Right lobe of liver (tissue), 6 donors: Measurements from ENCODE around the gene ZNRD2. TPM values are rescaled to one million over a fixed set of nuclear protein-coding genes. Genes with fewer than 3 reads are reported as not detected.
A peak's percentile ranks its signal among the peaks of the same experiment; 100 is the strongest.
"Not testable (repeated sequence)": the region's sequence is repeated elsewhere in the genome, so short reads cannot be mapped to it uniquely, and the experiment has no call there.

ENCODE experiments used
- ATAC-seq, 4 donors: fragments of 200-7000 bp; cut with Tn5 transposase; one replicate each; pipeline ENCODE4 v1.9.1; 2020; ENCODE audit warnings: mild to moderate bottlenecking in 4 of 4, moderate library complexity in 4 of 4
- DNase-seq, 3 donors: peaks; one replicate each; pipeline ENCODE4 v3.0.0-alpha.2; 2020
- H3K27ac ChIP-seq, 3 donors: fragments of 200-600 bp; one replicate each; pipeline ENCODE4 v1.8.0; 2022
- H3K27me3 ChIP-seq, 2 donors: fragments of 200-600 bp; one replicate each; pipeline ENCODE4 v1.8.0; 2022
- H3K36me3 ChIP-seq, 4 donors: fragments of 200-600 bp; sonication (generic) in 1 of 4; one replicate each; pipeline versions ENCODE4 v1.5.1 to v1.8.0; 2017 to 2022; ENCODE audit warnings: control low read depth in 1 of 4
- H3K4me1 ChIP-seq, 4 donors: fragments of 200-600 bp; sonication (generic) in 1 of 4; one replicate each; pipeline versions ENCODE4 v1.5.1 to v1.8.0; 2017 to 2022; ENCODE audit warnings: control low read depth in 1 of 4
- H3K4me3 ChIP-seq, 3 donors: fragments of 200-600 bp; one replicate each; pipeline ENCODE4 v1.8.0; 2022
- H3K9me3 ChIP-seq, 4 donors: fragments of 200-600 bp; sonication (generic) in 1 of 4; one replicate each; pipeline versions ENCODE4 v1.5.1 to v1.8.0; 2017 to 2022; ENCODE audit warnings: control low read depth in 1 of 4
- POLR2A ChIP-seq: fragments of 450-650 bp; IDR thresholded peaks from one replicate; pipeline ENCODE4 v1.6.1; 2017; ENCODE audit warnings: antibody characterized with exemption, mild to moderate bottlenecking
- WGBS: methylation state at CpG from one replicate; pipeline ENCODE4 v1.1.6; 2018; ENCODE audit warnings: low coverage, low lambda C conversion rate; ENCODE audit not compliant: insufficient coverage; ENCODE audit errors: missing lambda C conversion rate; 5-methylcytosine and 5-hydroxymethylcytosine counted together
- intact Hi-C, 2 donors: fragments of 100-400 bp; cut with DNase I; formaldehyde crosslinking; loops; one replicate each; pipeline versions ENCODE4 v1.11.2 to v1.14.1; 2022
- long read RNA-seq: library from polyadenylated mRNA; unstranded; transcript quantifications from one replicate; pipeline ENCODE4 v2.0.0, GENCODE V29; 2019
- total RNA-seq, 6 experiments: library from RNA; depleted of rRNA in 2 of 6; stranded (reverse); fragments of >200 nt in 2 of 6; fragmentation: NEBNext Ultra II Directional in 3 of 6; extraction: Animal tissue kit (Norgen Biotek cat#: 25700) in 3 of 6; gene quantifications; one replicate each; pipeline versions ENCODE4 v1.1.0 to v1.2.4, GENCODE V29; 2016 to 2023
- TF ChIP-seq, protein P1 (sequence below), 4 donors: fragments of 200-600 bp in 3 of 4; fragments of 450-650 bp in 1 of 4; IDR thresholded peaks; one replicate each; pipeline versions ENCODE4 v1.5.1 to v1.8.0; 2016 to 2022; ENCODE audit warnings: antibody characterized with exemption in 4 of 4, mild to moderate bottlenecking in 2 of 4
- donor health status: DM: no; HTN: yes; CAD: no.
- donor health status: DM: no; HTN: no; CAD: no.
- donor health status: DM: no; HTN: no; CAD: no.
- donor health status: DM: no; HTN: yes; CAD: no.
- donor health status: DM: no; HTN: yes; CAD: no.

Gene ZNRD2, protein sequence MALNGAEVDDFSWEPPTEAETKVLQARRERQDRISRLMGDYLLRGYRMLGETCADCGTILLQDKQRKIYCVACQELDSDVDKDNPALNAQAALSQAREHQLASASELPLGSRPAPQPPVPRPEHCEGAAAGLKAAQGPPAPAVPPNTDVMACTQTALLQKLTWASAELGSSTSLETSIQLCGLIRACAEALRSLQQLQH
- 10 to 100 TPM; 11.6 to 43.2 (median 16.5) TPM for total RNA-seq
- long read RNA-seq, partial matches to known transcripts, result 0 of 4 reads
- long read RNA-seq, other reads (novel, unspliced or antisense), result 0 of 4 reads

DNA sequence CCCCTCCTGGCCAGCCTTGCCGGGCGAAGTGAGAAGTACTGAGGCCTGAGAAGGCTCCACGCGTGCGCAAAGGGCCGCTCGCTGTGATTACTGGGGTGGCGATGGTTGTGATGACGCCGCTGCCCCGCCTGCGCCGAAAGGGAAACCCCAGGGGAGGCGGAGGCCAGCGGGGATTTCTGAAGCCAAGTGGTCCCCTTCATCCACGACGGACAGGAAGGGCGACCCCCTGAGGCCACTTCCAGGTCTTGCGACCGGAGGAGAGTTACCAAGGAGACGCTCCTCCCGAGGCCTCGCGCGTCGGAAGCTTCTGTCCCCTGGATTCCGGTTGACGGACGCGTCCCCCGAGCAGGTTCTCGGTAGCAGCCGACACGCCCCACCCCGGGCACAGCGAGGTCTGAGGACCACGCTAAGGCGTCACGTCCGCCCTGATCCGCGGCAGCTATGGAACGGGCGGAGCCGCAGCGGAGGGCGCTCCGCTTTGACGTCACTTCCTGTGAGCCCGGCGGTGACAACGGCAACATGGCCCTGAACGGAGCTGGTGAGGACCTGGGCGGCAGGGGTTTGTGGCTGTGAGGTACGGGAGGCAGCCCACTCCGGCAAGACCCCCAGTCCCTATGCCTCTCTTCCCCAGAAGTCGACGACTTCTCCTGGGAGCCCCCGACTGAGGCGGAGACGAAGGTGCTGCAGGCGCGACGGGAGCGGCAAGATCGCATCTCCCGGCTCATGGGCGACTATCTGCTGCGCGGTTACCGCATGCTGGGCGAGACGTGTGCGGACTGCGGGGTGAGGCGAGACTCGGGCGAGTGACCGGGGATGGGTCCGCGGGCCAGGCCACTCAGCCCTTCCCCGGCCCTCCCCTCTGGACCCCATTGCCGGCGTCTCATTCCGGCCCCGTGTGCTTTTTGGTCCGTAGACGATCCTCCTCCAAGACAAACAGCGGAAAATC lies at the start of gene ZNRD2:
TSS of gene ZNRD2 (plus strand) at position 505 of the 946 bp plus-strand sequence. CDS start at position 520, 15 bp downstream.
- no peaks in the 10 kb centered on the region for H3K9me3 ChIP-seq
- TF ChIP-seq, protein P1, sequence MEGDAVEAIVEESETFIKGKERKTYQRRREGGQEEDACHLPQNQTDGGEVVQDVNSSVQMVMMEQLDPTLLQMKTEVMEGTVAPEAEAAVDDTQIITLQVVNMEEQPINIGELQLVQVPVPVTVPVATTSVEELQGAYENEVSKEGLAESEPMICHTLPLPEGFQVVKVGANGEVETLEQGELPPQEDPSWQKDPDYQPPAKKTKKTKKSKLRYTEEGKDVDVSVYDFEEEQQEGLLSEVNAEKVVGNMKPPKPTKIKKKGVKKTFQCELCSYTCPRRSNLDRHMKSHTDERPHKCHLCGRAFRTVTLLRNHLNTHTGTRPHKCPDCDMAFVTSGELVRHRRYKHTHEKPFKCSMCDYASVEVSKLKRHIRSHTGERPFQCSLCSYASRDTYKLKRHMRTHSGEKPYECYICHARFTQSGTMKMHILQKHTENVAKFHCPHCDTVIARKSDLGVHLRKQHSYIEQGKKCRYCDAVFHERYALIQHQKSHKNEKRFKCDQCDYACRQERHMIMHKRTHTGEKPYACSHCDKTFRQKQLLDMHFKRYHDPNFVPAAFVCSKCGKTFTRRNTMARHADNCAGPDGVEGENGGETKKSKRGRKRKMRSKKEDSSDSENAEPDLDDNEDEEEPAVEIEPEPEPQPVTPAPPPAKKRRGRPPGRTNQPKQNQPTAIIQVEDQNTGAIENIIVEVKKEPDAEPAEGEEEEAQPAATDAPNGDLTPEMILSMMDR (IDR thresholded peaks at IDR 0.05), result peak; percentile 41 to 55 (median 43)
- TF ChIP-seq POLR2A, result peak; percentile 68
- ATAC-seq (peak; percentile 74 to 83 (median 79)), DNase-seq (peak; percentile 98 to 100 (median 98))
- H3K4me1 ChIP-seq, result peaks cover 0 to 51% (median 20%) of the 10 kb centered on the region in 4 donors
- intact Hi-C loops, result loop anchor here in 1 of 2 donors (5.0 kb wide), 1 partner anchor 33 kb away; no protein-coding TSS in a partner anchor
- H3K4me3 ChIP-seq, result peak within 1 kb of the TSS; percentile 86 to 99 (median 93)
- peak within 1 kb of the TSS; percentile 74 to 91 (median 83) for H3K27ac ChIP-seq
- H3K27me3 ChIP-seq, result no peaks in the 10 kb centered on the region
- WGBS, result 0% methylated on average over 14 of the region's 89 CpGs
- no peaks in the 10 kb centered on the region for H3K36me3 ChIP-seq

DNA sequence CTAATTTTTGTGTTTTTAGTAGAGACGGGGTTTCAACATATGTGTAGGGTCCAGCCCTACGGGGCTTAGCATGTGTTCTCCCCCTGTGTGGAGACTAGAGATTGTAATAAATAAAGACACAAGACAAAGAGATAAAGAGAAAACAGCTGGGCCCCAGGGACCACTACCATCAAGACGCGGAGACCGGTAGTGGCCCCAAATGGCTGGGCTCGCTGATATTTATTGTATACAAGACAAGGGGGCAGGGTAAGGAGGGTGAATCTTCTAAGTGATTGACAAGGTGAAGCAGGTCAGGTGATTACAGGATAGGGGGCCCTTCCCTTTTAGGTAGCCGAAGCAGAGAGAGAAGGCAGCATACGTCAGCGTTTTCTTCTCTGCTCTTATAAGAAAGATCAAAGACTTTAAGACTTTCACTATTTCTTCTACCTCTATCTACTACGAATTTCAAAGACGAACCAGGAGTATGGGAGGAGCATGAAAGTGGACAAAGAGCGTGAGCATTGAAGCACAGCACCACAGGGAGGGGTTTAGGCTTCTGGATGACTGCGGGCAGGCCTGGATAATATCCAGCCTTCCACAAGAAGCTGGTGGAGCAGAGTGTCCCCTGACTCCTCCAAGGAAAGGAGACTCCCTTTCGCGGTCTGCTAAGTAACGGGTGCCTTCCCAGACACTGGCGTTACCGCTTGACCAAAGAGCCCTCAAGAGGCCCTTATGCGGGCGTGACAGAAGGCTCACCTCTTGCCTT lies 48.3 kb upstream of the ZNRD2 start:
- intact Hi-C loops, H3K36me3 ChIP-seq, H3K27me3 ChIP-seq, H3K4me3 ChIP-seq, H3K27ac ChIP-seq, ATAC-seq, H3K9me3 ChIP-seq: not testable (repeated sequence)
- WGBS, result 77% methylated on average over 14 of the region's 20 CpGs
- peak in 2 of 3 donors; percentile 8 to 23 for DNase-seq
- peaks cover 0 to 33% (median 7%) of the 10 kb centered on the region in 4 donors for H3K4me1 ChIP-seq

DNA sequence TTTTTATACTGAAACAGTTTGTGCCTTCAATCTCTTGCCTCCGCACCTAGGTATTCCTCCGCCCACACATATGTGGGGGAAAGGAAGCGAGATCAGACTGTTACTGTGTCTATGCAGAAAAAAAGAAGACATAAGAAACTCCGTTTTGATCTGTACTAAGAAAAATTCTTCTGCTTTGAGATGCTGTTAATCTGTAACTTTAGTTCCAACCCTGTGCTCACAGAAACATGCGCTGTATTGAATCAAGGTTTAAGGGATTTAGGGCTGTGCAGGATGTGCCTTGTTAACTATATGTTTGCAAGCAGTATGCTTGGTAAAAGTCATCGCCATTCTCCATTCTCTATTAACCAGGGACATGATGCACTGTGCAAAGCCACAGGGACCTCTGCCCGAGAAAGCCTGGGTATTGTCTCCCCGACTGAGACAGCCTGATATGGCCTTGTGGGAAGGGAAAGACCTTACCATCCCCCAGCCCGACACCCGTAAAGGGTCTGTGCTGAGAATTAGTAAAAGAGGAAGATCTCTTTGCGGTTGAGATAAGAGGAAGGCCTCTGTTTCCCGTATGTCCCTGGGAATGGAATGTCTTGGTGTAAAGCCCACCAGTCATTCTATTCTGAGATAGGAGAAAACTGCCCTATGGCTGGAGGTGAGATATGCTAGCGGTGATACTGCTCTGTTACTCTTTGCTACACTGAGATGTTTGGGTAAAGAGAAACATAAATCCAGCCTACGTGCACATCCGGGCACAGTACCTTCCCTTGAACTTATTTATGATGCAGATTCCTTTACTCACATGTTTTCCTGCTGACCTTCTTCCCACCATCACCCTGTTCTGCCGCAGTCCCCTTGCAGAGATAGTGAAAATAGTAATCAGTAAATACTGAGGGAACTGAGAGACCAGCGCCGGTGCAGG lies 47.3 kb upstream of the ZNRD2 start:
- ATAC-seq, H3K27me3 ChIP-seq, H3K36me3 ChIP-seq, intact Hi-C loops, H3K4me3 ChIP-seq, H3K9me3 ChIP-seq: not testable (repeated sequence)
- DNase-seq, result peak in 2 of 3 donors; percentile 18 to 43
- WGBS, result 38% methylated on average over 17 of the region's 18 CpGs
- H3K4me1 ChIP-seq, result peaks cover 0 to 39% (median 11%) of the 10 kb centered on the region in 4 donors
- H3K27ac ChIP-seq, result peak overlapping the region in 1 of 3 donors; percentile 13

DNA sequence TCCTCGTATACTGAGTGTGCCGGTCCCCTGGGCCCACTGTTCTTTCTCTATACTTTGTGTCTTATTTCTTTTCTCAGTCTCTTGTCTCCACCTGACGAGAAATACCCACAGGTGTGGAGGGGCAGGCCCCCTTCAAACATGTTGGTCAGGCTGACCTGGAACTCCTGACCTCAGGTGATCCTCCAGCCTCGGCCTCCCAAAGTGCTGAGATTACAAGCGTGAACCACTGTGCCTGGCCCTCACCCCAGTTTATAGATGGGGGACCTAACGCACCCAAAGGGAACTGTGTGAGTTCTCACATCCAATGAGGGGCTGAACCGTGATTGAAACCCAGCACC lies 46.7 kb upstream of the ZNRD2 start:
- H3K27me3 ChIP-seq, H3K9me3 ChIP-seq, H3K36me3 ChIP-seq, intact Hi-C loops, H3K4me3 ChIP-seq, ATAC-seq: not testable (repeated sequence)
- Histone ChIP-seq H3K27ac (peak overlapping the region; percentile 13 to 20 (median 15)), H3K4me1 (peaks cover 0 to 45% (median 14%) of the 10 kb centered on the region in 4 donors)
- 60% methylated on average over 4 of the region's 7 CpGs for WGBS
- DNase-seq, result peak in 2 of 3 donors; percentile 16 to 52

DNA sequence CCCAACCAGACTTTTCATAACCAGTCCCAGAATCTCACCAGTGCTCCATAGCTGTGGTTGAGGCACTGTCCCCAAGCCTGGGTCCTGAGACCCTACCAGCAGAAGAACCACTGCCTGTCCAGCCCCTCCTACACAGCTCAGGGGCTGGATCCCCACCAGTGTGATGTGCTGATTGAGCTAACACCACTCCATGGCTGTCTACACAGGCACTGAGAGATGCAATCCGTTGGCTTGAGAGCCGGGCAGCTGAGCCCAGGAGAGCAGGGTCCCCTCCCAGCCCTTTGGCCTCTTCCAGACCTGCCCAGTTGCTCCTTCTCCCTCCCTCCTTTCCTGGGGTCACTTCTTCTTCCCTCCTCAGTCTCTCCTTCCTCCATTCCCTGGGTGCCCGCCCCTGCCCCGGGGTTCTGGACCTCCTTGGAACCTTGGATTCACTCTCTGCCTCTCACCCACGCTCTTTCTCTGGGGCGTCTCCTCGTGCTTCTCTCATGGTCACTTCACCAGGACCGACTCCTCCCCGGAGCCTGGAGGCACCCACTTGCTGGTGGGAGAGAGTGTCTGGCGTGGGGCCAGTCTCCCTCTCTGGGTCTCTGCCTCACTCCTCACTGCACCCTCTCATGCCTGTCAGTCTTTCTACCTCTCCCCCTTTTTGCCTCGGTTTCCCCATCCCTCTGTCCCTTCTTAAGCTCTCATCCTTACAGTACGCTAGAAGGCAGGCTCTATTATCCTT lies 46.1 kb upstream of the ZNRD2 start:
- no peak overlapping the region for H3K4me3 ChIP-seq
- ATAC-seq (peak; percentile 1 to 4 (median 2)), DNase-seq (peak in 2 of 3 donors; percentile 57 to 68)
- H3K27ac ChIP-seq, result peak overlapping the region; percentile 15 to 29 (median 20)
- WGBS, result 43% methylated on average over 5 of the region's 12 CpGs
- peaks cover 0 to 8% (median 3%) of the 10 kb centered on the region in 4 donors for H3K36me3 ChIP-seq
- H3K4me1 ChIP-seq, result peaks cover 0 to 51% (median 17%) of the 10 kb centered on the region in 4 donors
- intact Hi-C loops, result no loop called here
- no peaks in the 10 kb centered on the region for H3K27me3 ChIP-seq
- H3K9me3 ChIP-seq, result no peaks in the 10 kb centered on the region
- TF ChIP-seq, protein P1 (IDR thresholded peaks at IDR 0.05), result no peak
- TF ChIP-seq POLR2A, result no peak
